Umbilical cord (tissue), 2 donors: Measurements from ENCODE around the gene SPRYD4. TPM values are rescaled to one million over a fixed set of nuclear protein-coding genes. Genes with fewer than 3 reads are reported as not detected.
A peak's percentile ranks its signal among the peaks of the same experiment; 100 is the strongest.

ENCODE experiments used
- DNase-seq: peaks from one replicate; pipeline ENCODE4 v3.0.0-alpha.2; 2015; ENCODE audit warnings: low spot score
- total RNA-seq: library from RNA; depleted of rRNA; stranded (reverse); fragments of >200 nt; gene quantifications from one replicate; pipeline ENCODE4 v1.2.3, GENCODE V29; 2014; ENCODE audit warnings: low replicate concordance; ENCODE audit not compliant: insufficient read depth

Gene SPRYD4
- total RNA-seq, 1 donor from 2014 or later, result 2.6 TPM

DNA sequence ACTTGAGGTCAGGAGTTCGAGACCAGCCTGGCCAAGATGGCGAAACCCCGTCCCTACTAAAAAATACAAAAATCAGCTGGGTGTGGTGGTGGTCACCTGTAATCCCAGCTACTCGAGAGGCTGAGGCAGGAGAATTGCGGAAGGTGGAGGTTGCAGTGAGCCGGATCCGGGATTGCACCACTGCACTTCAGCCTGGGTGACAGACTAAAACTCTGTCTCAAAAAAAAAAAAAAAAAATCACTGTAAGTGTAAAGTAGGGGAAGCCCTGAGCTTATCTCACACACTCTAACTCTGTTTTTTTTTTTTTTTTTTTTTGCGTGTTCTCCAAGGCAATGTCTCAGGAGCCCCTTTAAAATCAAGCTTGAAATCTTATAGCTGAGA is 52.8 kb downstream of the SPRYD4 start:
- no peak for DNase-seq

DNA sequence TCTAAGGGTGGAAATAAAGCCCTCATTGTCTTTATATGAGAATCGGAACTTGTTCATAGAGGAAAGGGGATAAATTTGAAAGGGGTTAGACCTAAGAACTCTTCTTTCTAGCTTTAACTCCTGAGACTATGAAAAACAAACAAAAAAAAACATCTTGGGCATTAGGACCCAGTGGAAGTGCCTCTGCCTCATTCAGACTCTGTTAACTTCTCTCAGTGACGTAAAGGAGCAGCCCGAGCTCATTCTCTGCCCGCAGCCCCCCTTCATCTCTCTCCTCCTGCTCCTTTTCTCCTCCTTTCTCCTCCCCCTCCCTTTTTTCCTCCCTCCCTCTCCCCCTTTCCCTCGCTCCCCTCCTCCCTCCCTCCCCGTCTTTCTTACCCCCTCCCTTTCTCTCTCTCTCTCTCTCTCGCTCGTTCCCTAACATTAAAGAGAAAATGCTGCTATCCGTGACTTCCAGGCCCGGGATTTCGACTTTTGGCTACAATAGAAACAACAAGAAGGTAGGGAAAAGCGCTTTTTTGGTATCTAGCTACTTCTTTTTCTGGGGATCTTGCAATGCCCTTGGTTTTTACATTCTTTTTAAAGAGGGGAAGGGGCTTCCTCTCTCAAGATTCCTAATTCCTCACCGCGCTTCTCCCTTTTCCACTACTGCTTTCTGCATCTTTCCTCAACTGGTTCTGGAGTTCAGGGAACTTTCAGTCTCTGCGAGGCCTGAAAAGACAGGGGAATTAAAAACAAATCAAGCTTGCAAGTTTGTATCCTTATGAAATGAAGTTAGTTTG is 53.4 kb downstream of the SPRYD4 start, which contains the start of gene RBMS2:
Gene RBMS2, plus strand, starts transcription at position 231 of the 782 bp plus-strand sequence. Its CDS starts 204 bp downstream, at position 435.
- DNase-seq, result peak; percentile 98

DNA sequence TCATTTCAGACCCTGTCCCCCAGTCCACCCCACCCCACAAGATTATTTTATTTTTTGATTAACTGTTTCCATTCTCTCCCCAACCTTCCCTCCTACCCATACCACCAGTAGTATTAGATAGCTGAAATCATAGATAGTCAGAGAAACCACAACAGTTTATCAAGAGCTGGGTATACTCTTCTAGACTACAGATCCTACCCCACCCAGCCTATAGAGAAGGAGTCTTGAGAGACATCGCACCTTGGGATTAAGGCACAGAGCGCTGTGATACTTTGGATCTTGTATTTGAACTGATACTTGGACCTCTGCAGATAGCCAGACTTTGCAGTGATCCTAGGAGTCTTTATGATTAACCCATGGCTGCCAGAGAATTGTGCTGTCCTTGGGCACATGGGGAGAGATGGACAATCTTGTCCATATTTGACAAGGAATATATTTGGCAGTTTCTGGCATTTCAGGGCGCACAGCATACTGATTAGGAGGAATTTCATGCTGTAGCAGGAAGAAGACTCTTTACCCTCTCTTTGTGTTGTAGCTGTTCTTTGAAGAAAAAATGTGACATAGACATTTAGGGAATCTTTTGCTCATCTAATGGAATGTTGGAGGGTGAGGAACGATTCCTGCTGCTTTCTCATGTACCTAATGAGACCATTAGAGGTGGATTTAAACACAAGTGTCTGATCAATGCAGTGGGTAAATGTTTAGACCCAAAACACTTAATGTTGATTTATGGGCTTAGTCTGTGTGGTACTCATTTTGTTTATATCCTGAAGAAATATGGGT is 54.2 kb downstream of the SPRYD4 start:
- peak; percentile 59 for DNase-seq

DNA sequence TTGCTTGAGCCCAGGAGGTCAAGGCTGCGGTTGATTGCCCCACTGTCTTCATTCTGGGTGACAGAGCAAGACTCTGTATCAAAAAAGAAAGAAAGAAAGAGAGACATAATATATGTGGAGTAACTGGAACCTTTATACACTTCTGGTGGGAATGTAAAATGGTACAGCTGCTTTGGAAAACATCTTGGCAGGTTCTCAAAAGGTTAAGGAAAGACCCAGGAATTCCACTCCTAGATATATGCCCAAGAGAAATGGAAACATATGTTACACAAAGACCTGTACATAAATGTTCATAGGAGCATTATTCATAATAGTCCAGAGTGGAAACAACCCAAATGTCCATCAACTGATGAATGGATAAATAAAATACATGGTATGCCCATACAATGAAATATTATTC is 60.5 kb downstream of the SPRYD4 start:
- no peak for DNase-seq

Other genes starting within 250 kb of the SPRYD4 start
- 68.9 TPM for gene RNF41, start 246.7 kb upstream of the SPRYD4 start, total RNA-seq
- gene NABP2, start 244.2 kb upstream of the SPRYD4 start, total RNA-seq, result 10.8 TPM
- gene SLC39A5, start 238.5 kb upstream of the SPRYD4 start, total RNA-seq, result not detected
- gene ANKRD52, start 210.2 kb upstream of the SPRYD4 start, total RNA-seq, result 5.1 TPM
- gene COQ10A, start 201.6 kb upstream of the SPRYD4 start, total RNA-seq, result 4.6 TPM
- gene CS, start 168.2 kb upstream of the SPRYD4 start, total RNA-seq, result 35.2 TPM
- gene CNPY2, start 152.6 kb upstream of the SPRYD4 start, total RNA-seq, result 68.4 TPM
- 55.6 TPM for gene PAN2, start 134.6 kb upstream of the SPRYD4 start, total RNA-seq
- gene IL23A, start 129.7 kb upstream of the SPRYD4 start, total RNA-seq, result 6.0 TPM
- 122 TPM for gene STAT2, start 108.5 kb upstream of the SPRYD4 start, total RNA-seq
- gene APOF, start 105.7 kb upstream of the SPRYD4 start, total RNA-seq, result 2.2 TPM
- 4.8 TPM for gene TIMELESS, start 19.2 kb upstream of the SPRYD4 start, total RNA-seq
- 2.9 TPM for gene MIP, start 13.9 kb upstream of the SPRYD4 start, total RNA-seq
- 0.72 TPM for gene GLS2, start 19.6 kb downstream of the SPRYD4 start, total RNA-seq
- 14.2 TPM for gene RBMS2, start 53.2 kb downstream of the SPRYD4 start, total RNA-seq
- 19.0 TPM for gene BAZ2A, start 161.7 kb downstream of the SPRYD4 start, total RNA-seq
- 154 TPM for gene ATP5F1B, start 177.4 kb downstream of the SPRYD4 start, total RNA-seq
- 72.5 TPM for gene PTGES3, start 219.7 kb downstream of the SPRYD4 start, total RNA-seq